Peyer's patch (tissue), 4 donors: ENCODE measurements around the gene DSCAML1.

Source experiments
- POLR2A ChIP-seq, 2 donors: fragments of 450-650 bp; IDR thresholded peaks; one replicate each; pipeline ENCODE4 v1.5.1; 2017; ENCODE audit warnings: antibody characterized with exemption in 2 of 2, mild to moderate bottlenecking in 2 of 2, moderate library complexity in 2 of 2
- TF ChIP-seq, protein P1 (sequence below), 6 experiments: fragments of 450-650 bp in 4 of 6; fragments of 200-600 bp in 2 of 6; sonication (generic) in 1 of 6; IDR thresholded peaks; one replicate each; pipeline ENCODE4 v1.5.1; 2017 to 2019; ENCODE audit warnings: antibody characterized with exemption in 6 of 6, mild to moderate bottlenecking in 3 of 6, moderate library complexity in 1 of 6

DNA sequence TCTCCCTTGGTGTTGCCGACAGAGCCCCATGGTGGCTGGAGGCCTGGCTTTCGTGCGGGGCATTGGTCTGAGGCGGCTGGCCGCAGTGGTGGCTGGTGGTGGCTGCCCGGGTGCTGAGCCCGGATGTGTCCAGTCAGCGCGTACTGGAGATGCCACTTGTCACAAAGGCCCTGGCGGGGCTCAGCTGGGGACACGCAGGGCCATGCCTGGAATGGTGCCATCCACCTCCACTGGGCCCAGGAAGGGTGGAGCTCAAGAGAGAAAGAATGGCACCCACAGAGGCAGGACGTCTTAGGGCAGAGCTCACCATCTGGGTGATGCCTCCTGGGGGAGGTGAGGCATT, 376.9 kb downstream of the DSCAML1 start:
- TF ChIP-seq, protein P1, sequence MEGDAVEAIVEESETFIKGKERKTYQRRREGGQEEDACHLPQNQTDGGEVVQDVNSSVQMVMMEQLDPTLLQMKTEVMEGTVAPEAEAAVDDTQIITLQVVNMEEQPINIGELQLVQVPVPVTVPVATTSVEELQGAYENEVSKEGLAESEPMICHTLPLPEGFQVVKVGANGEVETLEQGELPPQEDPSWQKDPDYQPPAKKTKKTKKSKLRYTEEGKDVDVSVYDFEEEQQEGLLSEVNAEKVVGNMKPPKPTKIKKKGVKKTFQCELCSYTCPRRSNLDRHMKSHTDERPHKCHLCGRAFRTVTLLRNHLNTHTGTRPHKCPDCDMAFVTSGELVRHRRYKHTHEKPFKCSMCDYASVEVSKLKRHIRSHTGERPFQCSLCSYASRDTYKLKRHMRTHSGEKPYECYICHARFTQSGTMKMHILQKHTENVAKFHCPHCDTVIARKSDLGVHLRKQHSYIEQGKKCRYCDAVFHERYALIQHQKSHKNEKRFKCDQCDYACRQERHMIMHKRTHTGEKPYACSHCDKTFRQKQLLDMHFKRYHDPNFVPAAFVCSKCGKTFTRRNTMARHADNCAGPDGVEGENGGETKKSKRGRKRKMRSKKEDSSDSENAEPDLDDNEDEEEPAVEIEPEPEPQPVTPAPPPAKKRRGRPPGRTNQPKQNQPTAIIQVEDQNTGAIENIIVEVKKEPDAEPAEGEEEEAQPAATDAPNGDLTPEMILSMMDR (IDR thresholded peaks at IDR 0.05), result no peak
- TF ChIP-seq POLR2A (IDR thresholded peaks at IDR 0.05), result no peak
